Gastroesophageal sphincter (tissue), 3 donors: ENCODE measurements around the gene PROCA1.

Experiments used
- EP300 ChIP-seq: sonication (generic); formaldehyde crosslinking; IDR thresholded peaks from one replicate; pipeline ENCODE4 v1.6.1; 2017; ENCODE audit warnings: antibody characterized with exemption, mild to moderate bottlenecking
- POLR2A ChIP-seq, 2 donors: fragments of 450-650 bp; IDR thresholded peaks; one replicate each; pipeline ENCODE4 v1.6.1; 2017; ENCODE audit warnings: antibody characterized with exemption in 2 of 2, mild to moderate bottlenecking in 2 of 2, moderate library complexity in 1 of 2
- POLR2AphosphoS5 ChIP-seq: sonication (generic); formaldehyde crosslinking; IDR thresholded peaks from one replicate; pipeline ENCODE4 v1.6.1; 2017; ENCODE audit warnings: antibody characterized with exemption
- TF ChIP-seq, protein P1 (sequence below), 4 experiments: fragments of 200-600 bp in 2 of 4; fragments of 450-650 bp in 2 of 4; sonication (generic) in 1 of 4; IDR thresholded peaks; one replicate each; pipeline ENCODE4 v1.5.1; 2017 to 2019; ENCODE audit warnings: antibody characterized with exemption in 4 of 4, mild to moderate bottlenecking in 2 of 4, moderate library complexity in 2 of 4

DNA sequence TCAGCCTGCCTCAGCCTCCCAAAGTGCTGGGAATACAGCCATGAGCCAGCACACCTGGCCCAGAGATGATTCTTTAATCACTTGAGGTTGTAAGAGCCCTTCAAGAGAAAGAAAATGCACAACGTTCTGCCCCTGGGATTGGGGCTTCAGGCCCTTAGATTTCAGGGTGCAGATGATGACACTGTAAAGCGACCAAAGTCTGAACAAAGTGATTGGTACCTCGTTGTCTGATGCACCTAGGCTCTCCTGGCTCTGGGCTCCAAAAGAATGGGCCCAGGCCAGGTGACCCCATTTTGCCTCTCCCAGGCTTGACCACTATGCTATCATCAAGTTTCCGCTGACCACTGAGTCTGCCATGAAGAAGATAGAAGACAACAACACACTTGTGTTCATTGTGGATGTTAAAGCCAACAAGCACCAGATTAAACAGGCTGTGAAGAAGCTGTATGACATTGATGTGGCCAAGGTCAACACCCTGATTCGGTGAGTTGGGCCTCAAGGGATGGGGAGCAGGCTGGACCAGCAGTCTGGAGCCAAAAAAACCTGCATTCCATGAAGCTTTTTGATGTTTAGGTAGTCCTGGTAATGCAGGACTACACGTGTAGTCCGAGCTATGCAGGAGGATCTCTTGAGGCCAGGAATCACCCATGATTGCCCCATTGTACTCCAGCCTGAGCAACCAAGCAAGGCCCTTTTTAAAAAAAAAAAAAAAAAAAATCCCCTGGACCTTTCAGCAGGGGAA lies 10.9 kb upstream of the PROCA1 start:
- TF ChIP-seq POLR2A (IDR thresholded peaks at IDR 0.05): no peak
- TF ChIP-seq, protein P1, sequence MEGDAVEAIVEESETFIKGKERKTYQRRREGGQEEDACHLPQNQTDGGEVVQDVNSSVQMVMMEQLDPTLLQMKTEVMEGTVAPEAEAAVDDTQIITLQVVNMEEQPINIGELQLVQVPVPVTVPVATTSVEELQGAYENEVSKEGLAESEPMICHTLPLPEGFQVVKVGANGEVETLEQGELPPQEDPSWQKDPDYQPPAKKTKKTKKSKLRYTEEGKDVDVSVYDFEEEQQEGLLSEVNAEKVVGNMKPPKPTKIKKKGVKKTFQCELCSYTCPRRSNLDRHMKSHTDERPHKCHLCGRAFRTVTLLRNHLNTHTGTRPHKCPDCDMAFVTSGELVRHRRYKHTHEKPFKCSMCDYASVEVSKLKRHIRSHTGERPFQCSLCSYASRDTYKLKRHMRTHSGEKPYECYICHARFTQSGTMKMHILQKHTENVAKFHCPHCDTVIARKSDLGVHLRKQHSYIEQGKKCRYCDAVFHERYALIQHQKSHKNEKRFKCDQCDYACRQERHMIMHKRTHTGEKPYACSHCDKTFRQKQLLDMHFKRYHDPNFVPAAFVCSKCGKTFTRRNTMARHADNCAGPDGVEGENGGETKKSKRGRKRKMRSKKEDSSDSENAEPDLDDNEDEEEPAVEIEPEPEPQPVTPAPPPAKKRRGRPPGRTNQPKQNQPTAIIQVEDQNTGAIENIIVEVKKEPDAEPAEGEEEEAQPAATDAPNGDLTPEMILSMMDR (IDR thresholded peaks at IDR 0.05): no peak
- TF ChIP-seq EP300: no peak
- TF ChIP-seq POLR2AphosphoS5: no peak
